ENCODE data around the gene SEC24D. TPM values are rescaled to one million over a fixed set of nuclear protein-coding genes. Genes with fewer than 3 reads are reported as not detected.

SEC24D gene
- total RNA-seq, 1 donor from 2014 or later = 8.2 TPM

GRCh38 chr4:118776157-118776954 lies 59.6 kb downstream of the SEC24D start:
- DNase-seq (ENCODE audit: low spot score in 2 of 2) = no peak
- FAIRE-seq = no peak

GRCh38 chr4:118775405-118775804 lies 60.5 kb downstream of the SEC24D start:
- FAIRE-seq = no peak
- no peak for DNase-seq (ENCODE audit: low spot score in 2 of 2)

DNA sequence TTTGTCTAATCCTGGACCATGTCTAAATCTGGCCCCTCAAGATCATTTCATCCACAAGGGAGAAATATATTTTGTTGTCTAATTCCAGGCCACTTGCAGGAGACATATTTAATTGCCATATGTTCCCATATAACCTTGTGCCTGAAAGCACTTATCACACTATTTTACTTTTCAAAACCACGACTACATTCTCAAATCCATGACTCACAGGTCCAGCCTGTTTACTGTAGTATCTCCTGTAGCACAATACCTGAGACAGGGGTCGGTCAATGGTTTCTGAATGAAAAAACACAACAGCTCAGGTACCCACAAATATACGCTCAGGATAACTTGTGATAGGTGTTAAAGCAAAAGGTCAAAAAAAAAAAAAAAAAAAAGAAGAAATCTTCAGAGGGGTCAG lies 60.9 kb downstream of the SEC24D start:
- no peak for FAIRE-seq
- no peak for DNase-seq (ENCODE audit: low spot score in 2 of 2)

GRCh38 chr4:118774321-118774720 lies 61.6 kb downstream of the SEC24D start:
- FAIRE-seq (no peak), DNase-seq (ENCODE audit: low spot score in 2 of 2) (no peak)

DNA sequence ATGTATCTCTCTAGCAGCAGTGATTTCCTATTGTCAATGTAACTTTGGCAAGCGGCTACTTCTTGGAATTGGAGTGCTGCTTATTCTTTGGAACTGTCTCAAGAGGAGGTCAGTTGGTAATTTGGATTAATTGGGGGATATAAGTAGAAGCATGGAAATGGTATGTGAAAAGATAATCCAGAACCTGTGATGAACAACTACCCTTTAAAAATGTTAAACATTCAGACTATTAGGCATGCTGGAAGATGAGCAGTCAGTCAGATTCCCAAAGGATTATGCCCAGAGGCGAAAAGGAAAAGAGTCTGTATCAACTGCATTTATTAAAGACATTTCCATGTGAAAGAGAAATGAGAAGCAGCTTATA lies 62.5 kb downstream of the SEC24D start:
- no peak for DNase-seq (ENCODE audit: low spot score in 2 of 2)
- no peak for FAIRE-seq

GRCh38 chr4:118772767-118773428 lies 63.0 kb downstream of the SEC24D start:
- FAIRE-seq = no peak
- no peak for DNase-seq (ENCODE audit: low spot score in 2 of 2)

- DNase-seq (ENCODE audit: low spot score in 2 of 2) (peak in 1 of 2 donors; percentile 38), FAIRE-seq (peak; percentile 82)
Measured at GRCh38 chr4:118772081-118772766, 63.7 kb downstream of the SEC24D start.

- FAIRE-seq = no peak
- DNase-seq (ENCODE audit: low spot score in 2 of 2) = no peak
Measured at GRCh38 chr4:118770741-118771187, 65.2 kb downstream of the SEC24D start.

DNA sequence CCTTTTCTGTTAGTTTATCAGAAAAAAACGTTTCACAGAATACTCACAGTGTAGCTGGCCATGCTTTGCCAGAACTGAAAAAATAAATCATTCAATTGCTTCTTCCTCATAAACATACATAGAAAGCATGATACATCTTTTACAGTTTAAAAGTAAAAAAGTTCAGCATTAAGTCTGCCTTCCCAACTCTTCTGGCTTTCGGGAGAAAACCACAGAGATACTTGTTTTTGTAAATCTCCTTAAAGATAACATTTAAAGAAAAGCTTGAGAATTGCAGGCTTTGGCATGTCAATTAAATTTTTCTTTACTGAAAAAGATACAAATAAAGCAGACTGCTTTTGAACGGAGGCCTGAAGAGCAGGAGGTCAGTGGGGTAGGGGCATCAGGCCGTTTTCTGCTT lies 66.8 kb downstream of the SEC24D start:
- FAIRE-seq = no peak
- no peak for DNase-seq (ENCODE audit: low spot score in 2 of 2)

DNA sequence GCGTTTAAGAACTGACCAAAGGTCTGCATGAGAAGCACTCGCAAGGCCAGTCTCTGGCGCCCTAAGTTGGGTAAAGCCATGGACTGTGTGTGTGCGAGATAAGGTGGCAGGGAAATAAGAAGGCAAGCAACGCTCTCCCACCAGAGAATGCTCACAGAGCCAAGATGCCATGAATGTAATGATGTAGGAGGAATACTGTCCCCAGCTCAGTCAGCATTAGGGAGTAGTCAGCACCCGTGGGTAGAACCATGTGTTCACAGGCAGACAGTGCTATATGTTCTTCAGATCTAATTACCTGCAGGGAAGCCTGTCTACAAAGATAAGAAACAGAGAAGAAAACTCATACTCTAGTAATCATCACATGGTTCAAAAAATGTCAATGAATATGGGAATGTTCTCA lies 68.8 kb downstream of the SEC24D start:
- DNase-seq (ENCODE audit: low spot score in 2 of 2) (no peak), FAIRE-seq (no peak)

GRCh38 chr4:118765399-118765798 lies 70.5 kb downstream of the SEC24D start:
- FAIRE-seq (no peak), DNase-seq (ENCODE audit: low spot score in 2 of 2) (peak in 1 of 2 donors; percentile 19)

DNA sequence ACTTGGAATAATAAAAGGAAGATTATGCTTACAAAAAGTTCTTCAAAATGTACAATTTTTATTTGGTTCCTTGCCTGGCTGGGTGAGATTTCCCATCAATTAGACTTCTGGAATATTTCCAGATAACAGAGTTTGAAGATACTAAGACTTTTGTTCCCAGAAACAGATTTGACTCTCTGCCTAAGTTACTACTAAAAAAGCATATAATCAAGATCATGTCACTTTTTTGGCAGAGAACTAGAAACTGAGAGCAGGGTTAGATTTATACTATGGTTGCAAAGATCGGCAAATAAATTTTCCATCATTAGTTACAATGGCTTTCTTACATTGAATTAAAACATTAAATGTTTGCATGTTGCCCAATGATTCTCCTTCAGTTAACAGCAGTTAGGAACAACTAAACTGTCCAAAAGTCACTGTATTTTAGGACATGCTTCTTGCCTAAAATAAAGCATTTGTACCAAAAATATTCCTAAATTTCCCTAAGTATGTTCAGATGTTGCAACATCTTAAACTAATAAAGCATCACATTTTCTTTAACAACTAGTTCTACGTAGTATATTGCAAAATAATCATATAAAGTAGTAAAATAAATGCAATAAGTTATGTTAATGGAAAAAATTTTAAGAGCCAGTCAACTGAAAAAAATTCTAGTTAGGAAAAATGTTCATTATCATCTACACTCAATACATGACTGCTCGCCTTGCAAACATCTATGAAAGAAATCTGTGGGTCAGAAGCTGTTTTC lies 73.0 kb downstream of the SEC24D start:
- DNase-seq (ENCODE audit: low spot score in 2 of 2) = no peak
- FAIRE-seq = no peak

DNA sequence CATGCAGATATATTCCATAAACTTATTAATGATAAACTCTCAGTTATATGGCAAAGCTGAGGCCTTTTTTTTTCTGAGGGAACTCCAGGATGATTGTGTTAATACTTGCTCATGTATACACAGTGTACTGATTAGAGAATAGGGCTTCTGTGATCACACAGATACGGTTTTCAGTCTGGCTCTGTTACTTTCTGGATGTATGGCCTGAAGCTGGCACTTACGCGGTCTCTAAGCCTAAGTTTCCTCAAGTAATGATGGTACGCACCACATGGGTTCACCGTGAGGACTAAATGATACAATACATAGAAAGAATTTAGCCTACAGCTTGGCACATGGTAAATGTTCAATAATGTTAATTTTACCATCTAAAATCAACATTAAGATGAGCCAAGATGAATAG lies 73.8 kb downstream of the SEC24D start:
- DNase-seq (ENCODE audit: low spot score in 2 of 2) (no peak), FAIRE-seq (no peak)

DNA sequence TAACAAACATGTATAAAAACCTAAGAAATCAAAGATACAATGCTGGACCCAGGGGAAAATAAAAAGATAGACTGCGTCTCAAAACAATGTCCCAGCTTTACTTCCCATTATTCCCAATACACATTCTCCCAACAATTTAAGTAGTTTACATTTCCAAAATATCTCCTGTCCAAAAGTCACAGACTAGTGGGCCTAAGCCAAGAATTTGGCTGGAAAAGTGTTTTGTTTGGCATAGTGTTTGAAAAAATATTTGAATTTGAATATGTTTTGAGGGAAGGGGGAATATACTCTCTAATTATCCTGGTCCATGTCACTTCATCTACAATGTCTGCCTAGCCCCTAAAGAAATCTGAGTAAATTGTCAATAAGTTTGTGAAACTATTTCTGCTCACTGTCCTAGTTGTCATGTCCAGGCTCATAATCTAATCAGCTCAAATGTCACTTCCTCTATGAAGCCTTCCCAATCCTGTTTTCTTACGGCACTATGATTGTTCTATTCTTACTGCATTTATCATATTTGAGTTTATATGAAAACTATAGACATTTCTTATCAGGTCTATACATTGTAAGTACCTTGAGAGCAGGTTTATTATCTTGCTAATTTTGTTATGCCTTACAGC lies 74.4 kb downstream of the SEC24D start:
- DNase-seq (ENCODE audit: low spot score in 2 of 2) (no peak), FAIRE-seq (no peak)

DNA sequence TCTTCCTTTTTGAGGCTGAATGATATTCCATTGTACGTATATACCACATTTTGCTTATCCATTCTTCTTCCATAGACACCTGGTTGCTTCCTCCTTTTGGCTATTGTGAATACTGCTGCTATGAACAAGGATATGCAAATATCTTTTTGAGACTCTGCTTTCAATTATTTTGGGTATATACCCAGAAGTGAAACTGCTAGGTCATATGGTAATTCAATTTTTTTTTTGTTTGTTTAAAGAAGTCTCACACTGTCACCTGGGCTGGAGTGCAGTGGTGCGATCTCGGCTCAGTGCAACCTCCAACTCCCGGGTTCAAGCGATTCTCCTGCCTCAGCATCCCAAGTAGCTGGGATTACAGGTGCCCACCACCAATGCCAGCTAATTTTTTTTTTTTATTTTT lies 75.4 kb downstream of the SEC24D start:
- no peak for FAIRE-seq
- no peak for DNase-seq (ENCODE audit: low spot score in 2 of 2)

- no peak for DNase-seq (ENCODE audit: low spot score in 2 of 2)
- no peak for FAIRE-seq
Measured at GRCh38 chr4:118760092-118760491, 75.8 kb downstream of the SEC24D start.

- DNase-seq (ENCODE audit: low spot score in 2 of 2) = no peak
- no peak for FAIRE-seq
Measured at GRCh38 chr4:118759481-118759880, 76.4 kb downstream of the SEC24D start.

DNA sequence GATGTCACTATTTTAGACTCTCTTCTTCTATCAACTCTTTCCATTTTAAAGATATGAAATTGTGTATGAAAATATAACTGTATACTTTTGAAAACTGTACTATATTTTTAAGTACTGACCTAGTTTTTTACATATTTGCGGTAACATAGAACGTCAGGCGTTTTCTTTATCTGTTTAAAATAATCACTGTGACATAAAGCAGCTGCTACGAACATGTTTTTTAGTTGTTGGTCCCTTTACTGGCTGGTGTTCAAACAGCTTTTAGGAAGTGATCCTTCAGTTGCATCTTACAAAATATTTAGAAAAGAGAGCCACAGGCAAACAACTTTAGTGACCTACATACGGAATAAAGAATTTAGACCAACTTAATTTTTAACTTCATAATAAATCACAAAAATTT lies 77.6 kb downstream of the SEC24D start:
- DNase-seq (ENCODE audit: low spot score in 2 of 2) = no peak
- peak; percentile 59 for FAIRE-seq

DNA sequence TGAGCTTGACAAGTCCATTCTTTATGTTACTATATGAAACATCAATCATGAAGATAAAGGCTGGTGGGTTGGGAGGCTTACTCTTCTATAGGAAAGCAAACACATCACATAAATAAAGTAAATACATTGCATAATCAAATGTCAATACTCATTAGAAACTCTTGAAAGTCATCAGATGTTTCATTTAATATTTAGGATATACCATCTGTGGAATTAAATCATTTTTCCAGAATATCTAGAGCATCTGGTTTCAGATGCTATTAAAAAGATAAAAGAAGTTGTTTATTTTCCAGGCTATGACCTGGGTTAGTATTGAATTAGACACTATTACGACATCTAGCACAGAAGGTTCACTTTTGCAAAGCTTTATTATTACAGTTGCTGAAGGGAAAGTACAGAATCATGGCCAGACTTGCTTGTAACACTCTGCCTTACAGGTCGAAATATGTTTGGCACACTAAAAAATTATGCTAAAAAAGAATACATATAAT lies 78.1 kb downstream of the SEC24D start:
- FAIRE-seq = no peak

DNA sequence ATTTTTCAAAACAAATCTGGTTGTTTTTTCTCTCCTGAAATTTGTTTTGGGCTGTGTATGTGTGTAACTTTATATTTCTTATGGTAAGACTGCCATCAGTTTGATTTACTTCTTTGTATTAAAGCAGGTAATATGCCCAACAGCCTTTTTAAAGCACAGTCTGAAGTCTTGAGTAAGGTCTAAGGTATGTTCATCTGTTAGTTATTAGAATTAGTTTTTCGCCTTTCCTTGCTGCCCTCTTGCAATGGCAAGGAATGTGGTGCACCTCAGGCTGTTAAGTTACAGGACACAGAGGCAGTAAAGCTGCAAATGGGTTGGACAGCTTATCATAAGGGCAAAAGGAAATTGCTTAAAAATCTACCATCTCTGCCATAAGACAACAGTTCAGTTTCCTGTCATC lies 79.0 kb downstream of the SEC24D start:
- no peak for FAIRE-seq
- no peak for DNase-seq (ENCODE audit: low spot score in 2 of 2)

More for the DNA sequence above, 78.1 kb downstream of the SEC24D start:
- no peak for DNase-seq (ENCODE audit: low spot score in 2 of 2)
